GM10248 (cell line): ENCODE measurements around the gene PSMG2.

Experiments
- CTCF ChIA-PET: fragments of 300-600 bp; sonication (Branson Sonifier 250); formaldehyde crosslinking; extraction: SDS; loops from one replicate; lab custom pipeline; 2021; ENCODE audit warnings: antibody characterized with exemption; lab: Yijun Ruan, JAX
- POLR2A ChIA-PET: fragments of 350-650 bp; sonication (Branson Sonifier 250); formaldehyde crosslinking; extraction: SDS; loops from one replicate; lab custom pipeline; 2020; ENCODE audit warnings: antibody characterized with exemption; lab: Yijun Ruan, JAX
- DNase-seq: peaks from one replicate; pipeline ENCODE4 v3.0.0; 2012; ENCODE audit errors: extremely low spot score
- CTCF ChIP-seq: IDR thresholded peaks from 2 replicates; pipeline ENCODE4 v1.5.1; 2012; ENCODE audit warnings: mild to moderate bottlenecking, low read depth; ENCODE audit errors: extremely low read depth, missing control alignments, control extremely low read depth

Gene PSMG2

GRCh38 chr18:12765126-12765525 lies 62.3 kb downstream of the PSMG2 start:
- ChIA-PET CTCF (no interaction called here), POLR2A (no interaction called here)
- DNase-seq, result no peak
- TF ChIP-seq CTCF, result no peak

GRCh38 chr18:12765586-12765985 lies 62.7 kb downstream of the PSMG2 start:
- CTCF ChIA-PET, result no interaction called here
- no peak for TF ChIP-seq CTCF
- POLR2A ChIA-PET, result no interaction called here
- no peak for DNase-seq

GRCh38 chr18:12766986-12767433 lies 64.2 kb downstream of the PSMG2 start:
- no peak for TF ChIP-seq CTCF
- ChIA-PET CTCF (no interaction called here), POLR2A (no interaction called here)
- DNase-seq, result no peak

- no peak for DNase-seq
- CTCF ChIA-PET, result no interaction called here
- POLR2A ChIA-PET, result no interaction called here
- TF ChIP-seq CTCF, result no peak
Observed at GRCh38 chr18:12767580-12768155, 64.8 kb downstream of the PSMG2 start.

- DNase-seq, result no peak
- no peak for TF ChIP-seq CTCF
- ChIA-PET CTCF (interaction anchor here (0.8 kb wide), 1 partner anchor 166 kb away, joined by 3 read pairs; no protein-coding TSS in a partner anchor), POLR2A (interaction anchor here (0.6 kb wide), 1 partner anchor 131 kb away, joined by 3 read pairs; no protein-coding TSS in a partner anchor)
Observed at GRCh38 chr18:12768625-12769024, 65.8 kb downstream of the PSMG2 start.

GRCh38 chr18:12769136-12769535 lies 66.3 kb downstream of the PSMG2 start:
- ChIA-PET CTCF (interaction anchor here (0.8 to 1.5 kb wide), 3 partner anchors 42 to 166 kb away, joined by 3 to 5 read pairs (median 3); no protein-coding TSS in a partner anchor), POLR2A (interaction anchor here (0.6 kb wide), 1 partner anchor 131 kb away, joined by 3 read pairs; no protein-coding TSS in a partner anchor)
- DNase-seq, result no peak
- no peak for TF ChIP-seq CTCF
